HG02759 (cell line): ENCODE results near the gene KSR2.
"Not testable (repeated sequence)": the region's sequence is repeated elsewhere in the genome, so short reads cannot be mapped to it uniquely, and the experiment has no call there.

Experiments
- ATAC-seq: cut with Tn5 transposase; IDR thresholded peaks from one replicate; pipeline ENCODE4 v1.9.1; 2021; ENCODE audit warnings: mild to moderate bottlenecking, moderate library complexity; ENCODE audit not compliant: unreplicated experiment

The KSR2 gene

GRCh38 chr12:117892441-117892840 lies 76.3 kb downstream of the KSR2 start:
- ATAC-seq = no peak

GRCh38 chr12:117891265-117891664 lies 77.5 kb downstream of the KSR2 start:
- not testable (repeated sequence) for ATAC-seq

GRCh38 chr12:117890644-117891043 lies 78.1 kb downstream of the KSR2 start:
- ATAC-seq = no peak

- no peak for ATAC-seq
Measured at GRCh38 chr12:117890137-117890536, 78.7 kb downstream of the KSR2 start.

GRCh38 chr12:117889098-117889497 lies 79.7 kb downstream of the KSR2 start:
- ATAC-seq = no peak

GRCh38 chr12:117885211-117885610 lies 83.6 kb downstream of the KSR2 start:
- ATAC-seq = no peak

- ATAC-seq = no peak
Measured at GRCh38 chr12:117884161-117884560, 84.6 kb downstream of the KSR2 start.

GRCh38 chr12:117882603-117883184 lies 86.1 kb downstream of the KSR2 start:
- ATAC-seq = no peak

GRCh38 chr12:117882181-117882580 lies 86.6 kb downstream of the KSR2 start:
- no peak for ATAC-seq

- no peak for ATAC-seq
Measured at GRCh38 chr12:117881517-117881916, 87.3 kb downstream of the KSR2 start.

GRCh38 chr12:117878605-117879004 lies 90.2 kb downstream of the KSR2 start:
- ATAC-seq = no peak

- ATAC-seq = no peak
Measured at GRCh38 chr12:117876436-117876816, 92.4 kb downstream of the KSR2 start.

- ATAC-seq = no peak
Measured at GRCh38 chr12:117875744-117876435, 92.9 kb downstream of the KSR2 start.

- no peak for ATAC-seq
Measured at GRCh38 chr12:117874842-117875434, 93.9 kb downstream of the KSR2 start.

GRCh38 chr12:117874198-117874597 lies 94.6 kb downstream of the KSR2 start:
- ATAC-seq = not testable (repeated sequence)

GRCh38 chr12:117872546-117873169 lies 96.1 kb downstream of the KSR2 start:
- ATAC-seq = no peak

- ATAC-seq = no peak
Measured at GRCh38 chr12:117869551-117869950, 99.2 kb downstream of the KSR2 start.

- ATAC-seq = no peak
Measured at GRCh38 chr12:117867348-117867747, 101.4 kb downstream of the KSR2 start.

GRCh38 chr12:117865505-117865904 lies 103.3 kb downstream of the KSR2 start:
- no peak for ATAC-seq

- ATAC-seq = no peak
Measured at GRCh38 chr12:117863002-117863709, 105.6 kb downstream of the KSR2 start.

- no peak for ATAC-seq
Measured at GRCh38 chr12:117861691-117862090, 107.1 kb downstream of the KSR2 start.
